Fibroblast of skin of left quadriceps (primary cell): Measurements from ENCODE around the gene ZNF740.

Source experiments
- DNase-seq, 2 experiments: peaks; one replicate each; pipeline ENCODE4 v3.0.0-alpha.2; 2013; ENCODE audit warnings: low read depth in 2 of 2

The ZNF740 gene

GRCh38 chr12:53214221-53214620, 33.7 kb downstream of the ZNF740 start:
- DNase-seq: no peak

GRCh38 chr12:53214687-53215455, 34.3 kb downstream of the ZNF740 start:
- no peak for DNase-seq

GRCh38 chr12:53215497-53215896, 35.0 kb downstream of the ZNF740 start:
- DNase-seq: no peak

GRCh38 chr12:53217051-53217930, 36.8 kb downstream of the ZNF740 start:
- no peak for DNase-seq

GRCh38 chr12:53217931-53218307, 37.4 kb downstream of the ZNF740 start:
- no peak for DNase-seq

GRCh38 chr12:53218551-53219291, 38.2 kb downstream of the ZNF740 start:
- DNase-seq: no peak

- DNase-seq: no peak
Measured at GRCh38 chr12:53219292-53219955, 38.9 kb downstream of the ZNF740 start.

- no peak for DNase-seq
Measured at GRCh38 chr12:53219956-53220693, 39.6 kb downstream of the ZNF740 start.

- DNase-seq: peak; percentile 84 to 90
Measured at GRCh38 chr12:53220694-53221202, 40.2 kb downstream of the ZNF740 start.

- no peak for DNase-seq
Measured at GRCh38 chr12:53221203-53222080, 40.9 kb downstream of the ZNF740 start.

GRCh38 chr12:53222170-53222721, 41.7 kb downstream of the ZNF740 start:
- peak in 1 of 2 experiments; percentile 72 for DNase-seq

GRCh38 chr12:53222806-53223261, 42.3 kb downstream of the ZNF740 start:
- DNase-seq: no peak

- DNase-seq: no peak
Measured at GRCh38 chr12:53223389-53224060, 43.0 kb downstream of the ZNF740 start.

GRCh38 chr12:53224061-53224896, 43.8 kb downstream of the ZNF740 start:
- no peak for DNase-seq

- DNase-seq: no peak
Measured at GRCh38 chr12:53224897-53225634, 44.5 kb downstream of the ZNF740 start.

- no peak for DNase-seq
Measured at GRCh38 chr12:53225635-53226424, 45.3 kb downstream of the ZNF740 start.
